Keratinocyte (primary cell): Measurements from ENCODE around the gene GASK1A.

ENCODE experiments used
- CTCF ChIP-seq, 3 experiments: IDR thresholded peaks in 1 of 3; conservative IDR thresholded peaks in 1 of 3; optimal IDR thresholded peaks in 1 of 3; 2 replicates in 2 of 3; 3 replicates in 1 of 3; pipeline versions ENCODE3 to v1.5.1; 2011; ENCODE audit warnings: low read length in 3 of 3, mild to moderate bottlenecking in 3 of 3, moderate library complexity in 2 of 3, control low read depth in 1 of 3, inconsistent platforms in 1 of 3; ENCODE audit not compliant: insufficient read depth in 2 of 3; ENCODE audit errors: extremely low read depth in 1 of 3
- EZH2 ChIP-seq: IDR thresholded peaks from one replicate; pipeline ENCODE4 v1.6.1; 2012; ENCODE audit warnings: inconsistent platforms, mild to moderate bottlenecking, low read length, moderate library complexity

- peak in 2 of 3 experiments; percentile 13 to 19 for TF ChIP-seq CTCF (optimal IDR thresholded peaks at IDR 0.05 in 1 of 3, IDR thresholded peaks at IDR 0.05 in 1 of 3, conservative IDR thresholded peaks at IDR 0.05 in 1 of 3; ENCODE audit: extremely low read depth in 1 of 3, insufficient read depth in 2 of 3, low read length in 3 of 3)
- TF ChIP-seq EZH2, result no peak
Measured at GRCh38 chr3:43009547-43009946, 30.4 kb downstream of the GASK1A start.
